ENCODE measurements around the gene SLFNL1.

- no peak for TF ChIP-seq CTCF (IDR thresholded peaks at IDR 0.05)
- TF ChIP-seq POLR2A (IDR thresholded peaks at IDR 0.05): no peak
These were observed 49.6 kb downstream of the SLFNL1 start for GRCh38 chr1:40971966-40972365.
